IMR-90 (cell line): ENCODE results near the gene MAJIN.

Experiments
- BHLHE40 ChIP-seq: fragments of 150-350 bp; IDR thresholded peaks from 2 replicates; pipeline ENCODE4 v1.6.1; 2016; ENCODE audit warnings: mild to moderate bottlenecking, low read depth, low read length
- CHD1 ChIP-seq: IDR thresholded peaks from 2 replicates; pipeline ENCODE4 v1.6.1; 2012; ENCODE audit warnings: low read depth, low read length, improper control_type of control experiment
- CTCF ChIP-seq: conservative IDR thresholded peaks from 2 replicates; pipeline ENCODE4 v1.5.1; 2012; ENCODE audit warnings: mild to moderate bottlenecking, low read depth, low read length, improper control_type of control experiment
- FOS ChIP-seq: fragments of 150-350 bp; IDR thresholded peaks from 2 replicates; pipeline ENCODE4 v1.6.1; 2016; ENCODE audit warnings: low read depth, low read length
- MAFK ChIP-seq: IDR thresholded peaks from 2 replicates; pipeline ENCODE4 v1.6.1; 2012; ENCODE audit warnings: low read depth, low read length, improper control_type of control experiment
- MXI1 ChIP-seq: IDR thresholded peaks from 2 replicates; pipeline ENCODE4 v1.6.1; 2012; ENCODE audit warnings: low read depth, mild to moderate bottlenecking, low read length, moderate library complexity, borderline replicate concordance
- NFE2L2 ChIP-seq: fragments of 150-350 bp; IDR thresholded peaks from 2 replicates; pipeline ENCODE4 v1.6.1; 2016; ENCODE audit warnings: low read depth, mild to moderate bottlenecking, low read length
- POLR2A ChIP-seq: IDR thresholded peaks from 2 replicates; pipeline ENCODE4 v1.6.1; 2012; ENCODE audit warnings: mild to moderate bottlenecking, low read depth, low read length
- RAD21 ChIP-seq: IDR thresholded peaks from 2 replicates; pipeline ENCODE4 v1.6.1; 2012; ENCODE audit warnings: low read length, improper control_type of control experiment
- RCOR1 ChIP-seq: IDR thresholded peaks from 2 replicates; pipeline ENCODE4 v1.6.1; 2012; ENCODE audit warnings: mild to moderate bottlenecking, low read length, improper control_type of control experiment; ENCODE audit not compliant: insufficient replicate concordance
- SMC3 ChIP-seq: fragments of 150-350 bp; IDR thresholded peaks from 2 replicates; pipeline ENCODE4 v1.6.1; 2016; ENCODE audit warnings: low read depth, mild to moderate bottlenecking, antibody characterized with exemption, low read length, moderate library complexity
- TF ChIP-seq, protein P1 (sequence below): fragments of 150-350 bp; IDR thresholded peaks from 2 replicates; pipeline ENCODE4 v1.6.1; 2017; ENCODE audit warnings: mild to moderate bottlenecking, antibody characterized with exemption, low read length, low read depth

DNA sequence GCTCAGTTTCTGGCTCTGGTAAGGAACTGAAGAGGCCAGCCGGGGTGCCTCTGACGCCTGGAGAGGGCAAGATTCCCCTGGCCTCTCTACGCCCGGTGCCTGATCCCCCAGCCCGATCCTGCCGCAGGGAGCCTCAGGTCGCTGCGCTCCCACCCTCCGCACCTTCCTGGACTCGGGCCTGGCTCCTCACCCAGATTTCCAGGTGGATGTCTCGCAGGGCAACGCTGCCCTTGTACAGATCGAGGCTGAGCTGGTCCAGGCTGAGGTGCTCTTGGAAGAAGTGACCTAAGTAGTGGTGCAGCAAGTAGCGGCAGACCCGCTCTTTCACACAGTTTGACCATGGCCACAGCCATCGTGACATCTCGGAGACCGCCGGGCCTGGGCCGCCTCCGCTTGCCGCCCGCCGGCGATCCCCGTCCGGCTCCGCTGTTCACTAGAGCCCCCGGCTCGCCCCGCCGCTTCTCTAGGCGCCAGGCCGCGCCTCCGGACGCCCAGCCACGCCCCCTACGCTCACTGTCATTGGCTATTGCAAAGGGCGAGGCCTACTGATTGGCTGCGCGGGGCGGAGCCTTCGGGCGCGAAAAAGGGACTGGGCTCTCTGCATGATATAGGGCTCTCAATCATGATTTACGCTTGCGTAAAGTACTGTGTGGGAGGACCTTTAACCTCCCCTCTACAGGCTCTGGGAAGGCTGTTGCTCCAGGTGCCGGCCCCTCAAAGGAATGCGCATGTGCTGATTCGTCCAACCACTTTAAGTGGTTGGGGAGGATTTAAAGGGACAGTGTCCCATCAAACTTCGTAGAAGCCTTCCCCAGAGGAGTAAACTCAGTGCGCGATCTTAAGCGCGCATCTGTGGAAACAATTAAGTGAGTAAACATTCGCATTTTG, 54.9 kb downstream of the MAJIN start, which contains the start of gene ATG2A:
- peak; percentile 89 for TF ChIP-seq POLR2A
- no peak for TF ChIP-seq CTCF
- TF ChIP-seq, protein P1, sequence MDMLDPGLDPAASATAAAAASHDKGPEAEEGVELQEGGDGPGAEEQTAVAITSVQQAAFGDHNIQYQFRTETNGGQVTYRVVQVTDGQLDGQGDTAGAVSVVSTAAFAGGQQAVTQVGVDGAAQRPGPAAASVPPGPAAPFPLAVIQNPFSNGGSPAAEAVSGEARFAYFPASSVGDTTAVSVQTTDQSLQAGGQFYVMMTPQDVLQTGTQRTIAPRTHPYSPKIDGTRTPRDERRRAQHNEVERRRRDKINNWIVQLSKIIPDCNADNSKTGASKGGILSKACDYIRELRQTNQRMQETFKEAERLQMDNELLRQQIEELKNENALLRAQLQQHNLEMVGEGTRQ: no peak
- TF ChIP-seq BHLHE40: peak; percentile 44; the same call in 1 of the 2 replicates
- peak; percentile 83 for TF ChIP-seq MXI1
- TF ChIP-seq RCOR1: peak; percentile 74
- no peak for TF ChIP-seq SMC3
- TF ChIP-seq NFE2L2: no peak
- no peak for TF ChIP-seq MAFK
- no peak for TF ChIP-seq FOS
- no peak for TF ChIP-seq RAD21
- TF ChIP-seq CHD1: no peak; the same call in 1 of the 2 replicates
